ENCODE data around the gene SNRPD1. TPM values are rescaled to one million over a fixed set of nuclear protein-coding genes. Genes with fewer than 3 reads are reported as not detected.
"Not testable (repeated sequence)": the region's sequence is repeated elsewhere in the genome, so short reads cannot be mapped to it uniquely, and the experiment has no call there.

SNRPD1 gene
- total RNA-seq, 4 donors from 2014 or later, result 1.7 to 8.4 (median 5.3) TPM

DNA sequence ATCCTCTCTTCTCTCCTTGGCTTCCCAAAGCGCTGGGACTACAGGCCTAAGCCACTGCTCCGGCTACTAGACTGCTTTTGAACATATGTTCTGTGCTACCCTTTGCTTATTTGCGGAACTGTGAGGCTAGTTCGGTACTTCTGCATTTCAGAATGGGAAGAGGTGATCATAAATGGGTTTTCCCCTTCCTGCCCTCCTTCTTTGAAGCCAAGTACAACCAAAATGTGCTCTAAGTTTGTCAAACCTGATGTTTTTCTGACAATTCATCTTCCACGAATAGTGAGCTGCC is 9.9 kb upstream of the SNRPD1 start:
- TF ChIP-seq, protein P1, sequence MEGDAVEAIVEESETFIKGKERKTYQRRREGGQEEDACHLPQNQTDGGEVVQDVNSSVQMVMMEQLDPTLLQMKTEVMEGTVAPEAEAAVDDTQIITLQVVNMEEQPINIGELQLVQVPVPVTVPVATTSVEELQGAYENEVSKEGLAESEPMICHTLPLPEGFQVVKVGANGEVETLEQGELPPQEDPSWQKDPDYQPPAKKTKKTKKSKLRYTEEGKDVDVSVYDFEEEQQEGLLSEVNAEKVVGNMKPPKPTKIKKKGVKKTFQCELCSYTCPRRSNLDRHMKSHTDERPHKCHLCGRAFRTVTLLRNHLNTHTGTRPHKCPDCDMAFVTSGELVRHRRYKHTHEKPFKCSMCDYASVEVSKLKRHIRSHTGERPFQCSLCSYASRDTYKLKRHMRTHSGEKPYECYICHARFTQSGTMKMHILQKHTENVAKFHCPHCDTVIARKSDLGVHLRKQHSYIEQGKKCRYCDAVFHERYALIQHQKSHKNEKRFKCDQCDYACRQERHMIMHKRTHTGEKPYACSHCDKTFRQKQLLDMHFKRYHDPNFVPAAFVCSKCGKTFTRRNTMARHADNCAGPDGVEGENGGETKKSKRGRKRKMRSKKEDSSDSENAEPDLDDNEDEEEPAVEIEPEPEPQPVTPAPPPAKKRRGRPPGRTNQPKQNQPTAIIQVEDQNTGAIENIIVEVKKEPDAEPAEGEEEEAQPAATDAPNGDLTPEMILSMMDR (IDR thresholded peaks at IDR 0.05), result no peak
- TF ChIP-seq POLR2A (IDR thresholded peaks at IDR 0.05), result no peak
- 86 to 87% methylated on average over 5 of the region's 5 CpGs for WGBS, 2 donors
- intact Hi-C loops (cut with DNase I; ENCODE audit: low total_unique reads), result no loop called here
- no peak for DNase-seq (ENCODE audit: low spot score in 2 of 2)
- no peak overlapping the region for H3K4me3 ChIP-seq (ENCODE audit: low read depth, poor library complexity, severe bottlenecking)

DNA sequence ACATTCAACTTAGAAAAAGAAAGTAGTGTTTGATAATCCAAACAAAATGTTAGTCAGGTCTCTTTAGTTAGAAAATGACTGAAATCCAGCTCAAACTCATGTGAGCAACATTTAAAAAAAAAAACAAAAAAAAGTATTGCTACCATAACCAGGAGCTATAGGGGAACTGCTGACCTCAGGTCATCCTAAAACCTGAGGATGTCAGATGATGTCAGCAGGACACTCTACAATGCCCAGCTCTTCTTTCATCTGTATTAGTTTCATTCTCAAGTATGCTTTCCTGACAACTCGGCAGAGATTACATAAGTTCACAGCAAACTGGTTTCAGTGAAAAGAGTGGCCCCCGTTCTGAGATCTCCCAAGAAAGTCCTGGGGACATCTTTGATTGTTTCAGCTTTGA is 7.4 kb upstream of the SNRPD1 start:
- 40 to 54% methylated on average over 2 of the region's 2 CpGs for WGBS, 2 donors
- DNase-seq (ENCODE audit: low spot score in 2 of 2), result no peak
- TF ChIP-seq POLR2A (IDR thresholded peaks at IDR 0.05), result no peak
- TF ChIP-seq, protein P1 (IDR thresholded peaks at IDR 0.05), result no peak
- no peak overlapping the region for H3K4me3 ChIP-seq (ENCODE audit: low read depth, poor library complexity, severe bottlenecking)
- intact Hi-C loops (cut with DNase I; ENCODE audit: low total_unique reads), result no loop called here

DNA sequence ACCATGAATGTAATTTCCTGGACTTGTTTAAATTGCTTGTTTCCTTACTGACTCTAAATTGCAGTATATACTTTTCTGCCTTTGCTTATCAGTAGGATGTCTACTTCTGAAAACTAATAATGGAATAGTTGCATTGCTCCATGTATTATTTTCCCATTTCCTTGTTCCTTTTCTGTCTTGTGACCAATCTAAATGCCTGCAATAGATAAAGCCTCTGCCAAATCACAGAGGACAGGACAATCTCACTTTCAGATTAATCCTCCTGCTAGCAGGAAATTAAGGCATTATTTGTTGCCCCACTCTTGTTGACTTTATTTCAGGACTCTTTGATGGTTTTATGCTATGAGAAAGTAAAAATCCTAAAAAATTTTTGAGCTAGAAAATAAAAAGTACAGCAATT is 6.9 kb upstream of the SNRPD1 start:
- intact Hi-C loops (cut with DNase I; ENCODE audit: low total_unique reads), result no loop called here
- no peak for TF ChIP-seq POLR2A (IDR thresholded peaks at IDR 0.05)
- TF ChIP-seq, protein P1 (IDR thresholded peaks at IDR 0.05), result no peak
- DNase-seq (ENCODE audit: low spot score in 2 of 2), result no peak
- no peak overlapping the region for H3K4me3 ChIP-seq (ENCODE audit: low read depth, poor library complexity, severe bottlenecking)

DNA sequence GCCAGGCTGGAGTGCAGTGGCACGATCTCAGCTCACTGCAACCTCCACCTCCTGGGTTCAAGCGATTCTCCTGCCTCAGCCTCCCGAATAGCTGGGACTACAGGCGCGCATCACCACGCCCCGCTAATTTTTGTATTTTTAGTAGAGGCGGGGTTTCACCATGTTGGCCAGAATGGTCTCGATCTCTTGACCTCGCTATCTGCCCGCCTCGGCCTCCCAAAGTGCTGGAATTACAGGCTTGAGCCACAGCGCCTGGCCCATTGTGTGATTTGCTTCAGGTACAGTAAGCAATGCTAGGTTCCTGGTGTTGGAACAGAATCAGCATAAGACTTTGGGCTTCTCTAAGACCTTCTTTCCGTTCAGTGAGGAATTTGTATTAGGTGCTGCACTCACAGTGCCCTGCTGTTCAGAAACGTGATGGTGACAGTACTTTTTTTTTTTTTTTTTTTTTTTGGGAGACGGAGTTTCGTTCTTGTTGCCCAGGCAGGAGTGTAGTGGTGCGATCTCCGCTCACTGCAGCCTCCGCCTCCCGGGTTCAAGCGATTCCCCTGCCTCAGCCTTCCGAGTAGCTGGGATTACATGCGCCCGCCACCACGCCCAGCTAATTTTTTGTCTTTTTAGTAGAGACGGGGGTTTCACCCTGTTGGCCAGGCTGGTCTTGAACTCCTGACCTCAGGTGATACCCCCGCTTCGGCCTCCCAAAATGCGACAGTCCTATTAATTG is 551 bp upstream of the SNRPD1 start:
- intact Hi-C loops (cut with DNase I; ENCODE audit: low total_unique reads); H3K4me3 ChIP-seq (ENCODE audit: low read depth, poor library complexity, severe bottlenecking); DNase-seq (ENCODE audit: low spot score in 2 of 2): not testable (repeated sequence)
- 48 to 68% methylated on average over 30 of the region's 30 CpGs for WGBS, 2 donors

DNA sequence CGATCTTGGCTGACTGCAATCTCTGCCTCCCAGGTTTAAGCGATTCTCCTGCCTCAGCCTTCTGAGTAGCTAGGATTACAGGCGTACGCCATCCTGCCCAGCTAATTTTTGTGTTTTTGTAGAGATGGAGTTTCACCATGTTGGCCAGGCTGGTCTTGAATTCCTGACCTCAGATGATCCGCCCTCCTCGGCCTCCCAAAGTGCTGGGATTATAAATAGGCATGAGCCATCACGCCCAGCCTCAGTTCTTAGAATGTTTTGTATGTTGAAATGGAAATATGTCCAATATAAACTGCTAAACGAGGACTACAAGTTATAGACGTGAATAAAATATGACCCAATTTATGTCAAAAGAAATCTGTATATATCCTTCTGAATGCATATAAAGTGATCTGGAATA is 9.5 kb downstream of the SNRPD1 start:
- DNase-seq (ENCODE audit: low spot score in 2 of 2); H3K4me3 ChIP-seq (ENCODE audit: low read depth, poor library complexity, severe bottlenecking); intact Hi-C loops (cut with DNase I; ENCODE audit: low total_unique reads): not testable (repeated sequence)
- WGBS, 2 donors, result 93 to 94% methylated on average over 9 of the region's 9 CpGs

DNA sequence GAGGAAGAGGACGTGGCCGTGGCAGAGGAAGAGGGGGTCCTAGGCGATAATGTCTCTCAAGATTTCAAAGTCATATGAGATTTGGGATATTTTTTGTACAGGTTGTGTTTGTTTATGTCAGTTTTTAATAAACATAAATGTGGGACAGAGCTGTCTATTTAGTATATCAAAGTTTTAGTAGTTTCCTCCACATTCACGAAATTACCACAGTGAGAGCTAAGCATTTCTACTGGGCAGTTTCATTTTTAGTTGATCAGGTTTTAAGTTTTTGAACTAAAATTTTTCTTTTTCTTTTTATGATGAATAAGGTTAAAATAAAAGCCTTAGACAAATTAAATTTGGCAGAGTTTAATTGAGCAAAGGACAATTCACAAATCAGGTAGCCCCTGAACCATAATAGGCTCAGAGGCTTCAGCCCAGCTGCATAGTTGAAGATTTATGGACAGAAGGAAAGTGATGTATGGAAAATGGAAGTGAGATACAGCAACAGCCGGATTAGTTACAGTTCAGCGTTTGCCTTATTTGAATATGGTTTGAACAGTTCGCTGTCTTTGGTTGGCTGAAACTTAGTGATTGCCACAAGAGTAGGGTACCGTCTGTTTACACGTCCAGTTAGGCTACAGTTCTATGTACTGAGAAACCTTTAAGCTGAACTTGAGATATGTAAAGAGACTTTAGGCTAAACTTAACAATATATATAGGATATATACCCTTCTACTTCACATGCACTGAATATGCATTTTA is 17.1 kb downstream of the SNRPD1 start:
- TF ChIP-seq, protein P1 (IDR thresholded peaks at IDR 0.05), result no peak
- no peak for TF ChIP-seq POLR2A (IDR thresholded peaks at IDR 0.05)
- DNase-seq (ENCODE audit: low spot score in 2 of 2), result no peak
- H3K4me3 ChIP-seq (ENCODE audit: low read depth, poor library complexity, severe bottlenecking), result no peak overlapping the region
- WGBS, 2 donors, result 79 to 86% methylated on average over 9 of the region's 9 CpGs
- intact Hi-C loops (cut with DNase I; ENCODE audit: low total_unique reads), result no loop called here

DNA sequence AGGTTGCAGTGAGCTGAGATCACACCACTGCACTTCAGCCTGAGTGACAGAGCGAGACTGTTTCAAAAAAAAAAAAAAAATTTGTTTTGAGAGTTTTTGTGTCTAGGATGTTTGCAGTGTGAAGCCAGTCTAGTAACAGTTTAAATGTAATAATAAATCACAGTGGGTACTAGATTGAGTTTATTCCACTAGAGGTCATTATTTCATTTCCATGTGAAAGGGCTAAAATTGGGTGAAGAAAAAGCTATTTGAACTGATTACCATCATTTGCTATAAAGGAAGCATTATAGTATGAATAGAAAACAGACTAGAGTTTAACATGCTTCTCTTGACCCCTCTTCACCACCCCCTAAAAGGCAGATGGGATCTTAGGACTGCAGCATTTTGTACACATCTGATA is 20.3 kb downstream of the SNRPD1 start:
- WGBS, 2 donors, result 100% methylated on average over 1 of the region's 1 CpG
- no peak for TF ChIP-seq POLR2A (IDR thresholded peaks at IDR 0.05)
- TF ChIP-seq, protein P1 (IDR thresholded peaks at IDR 0.05), result no peak
- H3K4me3 ChIP-seq (ENCODE audit: low read depth, poor library complexity, severe bottlenecking), result no peak overlapping the region
- no peak for DNase-seq (ENCODE audit: low spot score in 2 of 2)
- intact Hi-C loops (cut with DNase I; ENCODE audit: low total_unique reads), result no loop called here
